DMS53 treated with DMSO at 0.1 percent for 48 hours (cell line): ENCODE measurements around the gene AQP4.

Source experiments
- DNase-seq: peaks from one replicate; lab custom pipeline; 2025; ENCODE audit not compliant: unreplicated experiment; lab: John Stamatoyannopoulos, UW

The AQP4 gene

GRCh38 chr18:26865557-26865956 is at the start of gene AQP4:
Gene AQP4, minus strand, starts transcription at chr18:26865707. Its CDS starts 18 bp downstream, at chr18:26865689.
- DNase-seq, result no peak

- peak; percentile 30 for DNase-seq
Measured at GRCh38 chr18:26911840-26912239, 46.3 kb upstream of the AQP4 start.

GRCh38 chr18:26909599-26910290 is 44.2 kb upstream of the AQP4 start:
- no peak for DNase-seq

- DNase-seq, result no peak
Measured at GRCh38 chr18:26908906-26909305, 43.4 kb upstream of the AQP4 start.

- DNase-seq, result no peak
Measured at GRCh38 chr18:26902291-26902690, 36.8 kb upstream of the AQP4 start.

- no peak for DNase-seq
Measured at GRCh38 chr18:26901020-26901419, 35.5 kb upstream of the AQP4 start.

- no peak for DNase-seq
Measured at GRCh38 chr18:26894426-26894825, 28.9 kb upstream of the AQP4 start.

GRCh38 chr18:26893996-26894395 is 28.5 kb upstream of the AQP4 start:
- DNase-seq, result no peak

- DNase-seq, result no peak
Measured at GRCh38 chr18:26888259-26888658, 22.8 kb upstream of the AQP4 start.

- DNase-seq, result peak; percentile 25
Measured at GRCh38 chr18:26875040-26875654, 9.6 kb upstream of the AQP4 start.

GRCh38 chr18:26874283-26874682 is 8.8 kb upstream of the AQP4 start:
- no peak for DNase-seq

GRCh38 chr18:26869640-26870039 is 4.1 kb upstream of the AQP4 start:
- DNase-seq, result no peak

- DNase-seq, result no peak
Measured at GRCh38 chr18:26868968-26869586, 3.6 kb upstream of the AQP4 start.

- no peak for DNase-seq
Measured at GRCh38 chr18:26867471-26867870, 2.0 kb upstream of the AQP4 start.

GRCh38 chr18:26864658-26865057 is 849 bp downstream of the AQP4 start:
- DNase-seq, result no peak

- no peak for DNase-seq
Measured at GRCh38 chr18:26863921-26864497, 1.5 kb downstream of the AQP4 start.

- DNase-seq, result peak; percentile 59
Measured at GRCh38 chr18:26863122-26863879, 2.2 kb downstream of the AQP4 start.

GRCh38 chr18:26862084-26862483 is 3.4 kb downstream of the AQP4 start:
- DNase-seq, result no peak

GRCh38 chr18:26854292-26854881 is 11.1 kb downstream of the AQP4 start:
- no peak for DNase-seq

- no peak for DNase-seq
Measured at GRCh38 chr18:26853401-26853800, 12.1 kb downstream of the AQP4 start.

- no peak for DNase-seq
Measured at GRCh38 chr18:26843760-26844159, 21.7 kb downstream of the AQP4 start.
